ENCODE results near the gene URB2. TPM values are rescaled to one million over a fixed set of nuclear protein-coding genes. Genes with fewer than 3 reads are reported as not detected.

Gene URB2
- total RNA-seq, 1 experiment from 2014 or later, result 53.2 TPM

GRCh38 chr1:229613938-229614337 is 12.1 kb upstream of the URB2 start:
- H3K18ac ChIP-seq (ENCODE audit: insufficient read length, low read depth, low read length), result no peak overlapping the region
- H4K91ac ChIP-seq (ENCODE audit: insufficient read length, low read depth, low read length), result no peak overlapping the region
- no peak overlapping the region for H4K5ac ChIP-seq (ENCODE audit: insufficient read length, low read depth, low read length)
- H3K9ac ChIP-seq (ENCODE audit: extremely low read depth, insufficient read length, low read length), result no peak overlapping the region
- Mint-ChIP-seq H3K9me3 (no peaks in the 10 kb centered on the region), H3K27ac (peak overlapping the region in 1 of 3 experiments; percentile 73; a peak in 2 of 7 replicates), H3K4me1 (0 out of 4 replicates have a peak, but pooled peaks cover 0 to 7% of the 10 kb centered on the region in 2 experiments), H3K27me3 (ENCODE audit: low read depth) (no peaks in the 10 kb centered on the region), H3K36me3 (ENCODE audit: insufficient read depth in 1 of 3, low read depth in 3 of 3) (peaks cover 12 to 52% (median 38%) of the 10 kb centered on the region in 3 experiments; a peak in 6 of 7 replicates), H3K4me3 (no peak overlapping the region)
- H2BK5ac ChIP-seq (ENCODE audit: insufficient read length, low read length), result no peak overlapping the region
- H2AFZ ChIP-seq (ENCODE audit: low read length), result no peak overlapping the region
- H3K27ac ChIP-seq (ENCODE audit: insufficient read length, low read depth, low read length), result no peak overlapping the region
- no peak overlapping the region for H2BK20ac ChIP-seq (ENCODE audit: low read depth, low read length, poor library complexity, severe bottlenecking)
- H2BK120ac ChIP-seq (ENCODE audit: low read depth, low read length, poor library complexity, severe bottlenecking), result no peak overlapping the region
- H4K8ac ChIP-seq (replicated peaks; ENCODE audit: insufficient read length, low read depth, low read length), result no peak overlapping the region
- H3K27me3 ChIP-seq (ENCODE audit: insufficient read depth, low read length), result no peaks in the 10 kb centered on the region
- no peak overlapping the region for H3K14ac ChIP-seq (ENCODE audit: insufficient read depth, low read length)
- no peak overlapping the region for H3K56ac ChIP-seq (ENCODE audit: insufficient read length, low read depth, low read length)
- no peaks in the 10 kb centered on the region for H3K4me1 ChIP-seq (ENCODE audit: insufficient read depth, low read length)
- H2BK12ac ChIP-seq (ENCODE audit: insufficient read length, low read depth, low read length), result no peak overlapping the region
- peaks cover 3% of the 10 kb centered on the region; the same call in 1 of the 2 replicates for H3K79me2 ChIP-seq (ENCODE audit: insufficient read depth, low read length)
- H3T11ph ChIP-seq (ENCODE audit: low read length), result no peak overlapping the region
- no peak for TF ChIP-seq CTCF (conservative IDR thresholded peaks at IDR 0.05)
- H2BK15ac ChIP-seq (ENCODE audit: low read depth, low read length), result no peak overlapping the region
- no peak for DNase-seq
- no peak overlapping the region for H3K4me2 ChIP-seq (ENCODE audit: insufficient read depth, insufficient read length, low read length)
- H3K23me2 ChIP-seq (ENCODE audit: insufficient read length, low read depth, low read length, poor library complexity, severe bottlenecking), result no peaks in the 10 kb centered on the region
- no CpG with 5 or more reads among the region's 5 CpGs for WGBS (ENCODE audit: extremely low coverage, insufficient read length, low lambda C conversion rate)
- H3K4ac ChIP-seq (ENCODE audit: low read depth, low read length), result no peak overlapping the region
- peaks cover 3% of the 10 kb centered on the region for H3K79me1 ChIP-seq (ENCODE audit: insufficient read depth, low read depth, low read length, poor library complexity, severe bottlenecking)
- no peaks in the 10 kb centered on the region for H4K20me1 ChIP-seq (ENCODE audit: control insufficient read depth, insufficient read depth, insufficient read length)
- no peak overlapping the region for H3K23ac ChIP-seq (ENCODE audit: insufficient read length, low read depth, low read length)
- H3K9me3 ChIP-seq (ENCODE audit: control insufficient read depth, low read depth, low read length), result no peaks in the 10 kb centered on the region
- no peak overlapping the region for H2AK5ac ChIP-seq (ENCODE audit: insufficient read length, low read length)

All from H9 (cell line).